A549 (cell line): ENCODE measurements around the gene R3HDM2. TPM values are rescaled to one million over a fixed set of nuclear protein-coding genes. Genes with fewer than 3 reads are reported as not detected.

Source experiments
- ATAC-seq, 2 experiments: fragments of 200-7000 bp in 1 of 2; fragments of >200 bp in 1 of 2; cut with Nextera tagmentation in 1 of 2; cut with Tn5 transposase in 1 of 2; 3 replicates each; pipeline versions ENCODE4 v1.8.0 to v1.9.1; 2018 to 2020; ENCODE audit warnings: mild to moderate bottlenecking in 1 of 2, moderate library complexity in 1 of 2
- CTCF ChIA-PET: fragments of 300-600 bp; sonication (Branson Sonifier 250); formaldehyde crosslinking; extraction: SDS; loops from one replicate; lab custom pipeline; 2021; ENCODE audit warnings: antibody characterized with exemption, inconsistent platforms; lab: Yijun Ruan, JAX
- POLR2A ChIA-PET: fragments of 350-600 bp; formaldehyde crosslinking; extraction: SDS; loops from one replicate; lab custom pipeline; 2021; ENCODE audit warnings: antibody characterized with exemption, inconsistent platforms; lab: Yijun Ruan, JAX
- DNase-seq, 2 experiments: peaks; one replicate each; pipeline versions ENCODE4 v3.0.0 to v3.0.0-alpha.2; 2011 to 2016; ENCODE audit warnings: low read depth in 1 of 2, low spot score in 1 of 2
- FAIRE-seq: peaks from 2 replicates; lab custom pipeline; 2011; peaks lifted over from hg19 to GRCh38; lab: Jason Lieb, UNC
- H3K27ac ChIP-seq, 2 experiments: fragments of >200 bp; sonication (Bioruptor Twin); formaldehyde crosslinking; 3 replicates each; pipeline ENCODE4 v1.5.1; 2016 to 2017
- H3K4me1 ChIP-seq: fragments of >200 bp; sonication (Bioruptor Twin); formaldehyde crosslinking; 3 replicates; pipeline ENCODE4 v1.6.1; 2016
- H3K4me2 ChIP-seq: fragments of >200 bp; sonication (Bioruptor Twin); formaldehyde crosslinking; 3 replicates; pipeline ENCODE4 v1.6.1; 2016
- H3K4me3 ChIP-seq: fragments of >200 bp; sonication (Bioruptor Twin); formaldehyde crosslinking; 3 replicates; pipeline ENCODE4 v1.5.1; 2016
- H3K9me3 ChIP-seq: fragments of >200 bp; sonication (Bioruptor Twin); formaldehyde crosslinking; 3 replicates; pipeline ENCODE4 v1.6.1; 2016
- ATOH8 ChIP-seq: fragments of 250-450 bp; sonication (Bioruptor Pico); IDR thresholded peaks from 2 replicates; pipeline ENCODE4 v1.5.0; 2020; ENCODE audit warnings: low read depth, mild to moderate bottlenecking, moderate library complexity
- CHD4 ChIP-seq: fragments of 200-600 bp; sonication (generic); IDR thresholded peaks from 2 replicates; pipeline ENCODE4 v1.6.1; 2016; ENCODE audit warnings: antibody characterized with exemption, mild to moderate bottlenecking, borderline replicate concordance
- CTCF ChIP-seq: fragments of >200 bp; sonication (Bioruptor Twin); formaldehyde crosslinking; IDR thresholded peaks from 3 replicates; pipeline ENCODE4 v1.5.1; 2016
- GATA3 ChIP-seq: IDR thresholded peaks from 2 replicates; pipeline ENCODE4 v1.6.1; 2012; ENCODE audit warnings: borderline replicate concordance
- HDAC2 ChIP-seq: fragments of 200-600 bp; sonication (generic); IDR thresholded peaks from 2 replicates; pipeline ENCODE4 v1.6.1; 2016
- HOXA7 ChIP-seq: fragments of 250-450 bp; sonication (Bioruptor Pico); IDR thresholded peaks from 2 replicates; pipeline ENCODE4 v1.5.0; 2020; ENCODE audit warnings: mild to moderate bottlenecking, moderate library complexity
- JUN ChIP-seq, 2 experiments: fragments of >200 bp; sonication (Bioruptor Twin); formaldehyde crosslinking; IDR thresholded peaks; 2 replicates in 1 of 2; 3 replicates in 1 of 2; pipeline ENCODE4 v1.6.1; 2016 to 2017
- KDM5A ChIP-seq: fragments of 200-600 bp; sonication (generic); IDR thresholded peaks from 2 replicates; pipeline ENCODE4 v1.6.1; 2016; ENCODE audit warnings: antibody characterized with exemption, mild to moderate bottlenecking
- MAX ChIP-seq: IDR thresholded peaks from 2 replicates; pipeline ENCODE4 v1.6.1; 2012
- NR3C1 ChIP-seq: fragments of >200 bp; sonication (Bioruptor Twin); formaldehyde crosslinking; IDR thresholded peaks from 3 replicates; pipeline ENCODE4 v1.6.1; 2017
- POLR2A ChIP-seq: IDR thresholded peaks from 2 replicates; pipeline ENCODE4 v1.6.1; 2012; ENCODE audit warnings: mild to moderate bottlenecking, low read length
- POLR2AphosphoS2 ChIP-seq: conservative IDR thresholded peaks from 2 replicates; pipeline ENCODE4 v1.6.1; 2012; ENCODE audit warnings: low read length, improper control_type of control experiment, inconsistent platforms
- RAD21 ChIP-seq, 2 experiments: fragments of >200 bp in 1 of 2; sonication (Bioruptor Twin) in 1 of 2; formaldehyde crosslinking in 1 of 2; IDR thresholded peaks in 1 of 2; conservative IDR thresholded peaks in 1 of 2; 2 replicates in 1 of 2; 3 replicates in 1 of 2; pipeline ENCODE4 v1.6.1; 2012 to 2018; ENCODE audit warnings: inconsistent platforms in 1 of 2
- RCOR1 ChIP-seq: fragments of 150-350 bp; IDR thresholded peaks from 2 replicates; pipeline ENCODE4 v1.6.1; 2014; ENCODE audit warnings: antibody characterized with exemption, low read length, low read depth
- SMC3 ChIP-seq: fragments of >200 bp; sonication (Bioruptor Twin); formaldehyde crosslinking; IDR thresholded peaks from 3 replicates; pipeline ENCODE4 v1.6.1; 2018; ENCODE audit warnings: inconsistent platforms
- TP53 ChIP-seq: fragments of 250-450 bp; sonication (Bioruptor Pico); IDR thresholded peaks from 2 replicates; pipeline ENCODE4 v1.5.0; 2021; ENCODE audit warnings: mild to moderate bottlenecking, moderate library complexity
- ZNF302 ChIP-seq: fragments of 250-450 bp; sonication (Bioruptor Pico); IDR thresholded peaks from 2 replicates; pipeline ENCODE4 v1.9.0; 2021; ENCODE audit warnings: inconsistent platforms, mild to moderate bottlenecking, moderate library complexity
- ZSCAN20 ChIP-seq: fragments of 250-450 bp; sonication (Bioruptor Pico); IDR thresholded peaks from 2 replicates; pipeline ENCODE4 v1.8.0; 2022; ENCODE audit warnings: mild to moderate bottlenecking, moderate library complexity
- WGBS: methylation state at CpG from one replicate; pipeline ENCODE4 v1.1.6; 2017; ENCODE audit errors: missing lambda C conversion rate; 5-methylcytosine and 5-hydroxymethylcytosine counted together
- polyA plus RNA-seq, 4 experiments: library from polyadenylated mRNA; depleted of rRNA in 3 of 4; stranded (reverse); fragments of >200 nt; fragmentation: RNase III in 1 of 4; extraction: RNeasy Plus Mini Kit Qiagen cat#74134 plus additional on column Dnase treatment in 1 of 4; gene quantifications; 2 replicates in 3 of 4; 3 replicates in 1 of 4; pipeline ENCODE4 v1.2.3, GENCODE V29; 2011 to 2017
- TF ChIP-seq, protein P1 (sequence below): IDR thresholded peaks from 2 replicates; pipeline ENCODE4 v1.6.1; 2012; ENCODE audit warnings: low read depth, borderline replicate concordance
- TF ChIP-seq, protein P2 (sequence below): fragments of 250-450 bp; sonication (Bioruptor Pico); IDR thresholded peaks from 2 replicates; pipeline ENCODE4 v1.5.0; 2021; ENCODE audit warnings: mild to moderate bottlenecking, moderate library complexity, borderline replicate concordance

The R3HDM2 gene
- polyA plus RNA-seq, 2 of the 4 experiments (the other 2 are of a cell fraction): 14.0 to 30.6 TPM

DNA sequence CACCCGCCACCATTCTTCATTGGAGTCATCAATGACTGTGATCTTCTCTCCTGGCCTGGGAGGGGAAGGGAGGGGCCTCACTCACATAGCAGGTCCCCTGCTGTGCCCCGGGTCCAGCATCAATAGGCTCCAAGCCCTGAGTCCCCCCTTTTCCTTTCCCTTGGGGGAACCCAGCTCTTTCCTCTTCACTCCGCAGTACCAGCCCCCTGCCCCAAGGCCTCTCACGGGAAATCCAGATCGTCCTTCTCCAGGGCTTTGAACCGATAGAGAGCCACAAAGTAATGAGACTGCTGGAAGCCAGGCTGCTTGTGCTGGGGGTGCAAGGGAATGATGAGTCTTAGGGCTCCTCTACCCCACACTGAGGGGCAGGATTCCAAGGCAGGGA, 186.5 kb downstream of the R3HDM2 start:
- Histone ChIP-seq H3K4me3 (no peak overlapping the region), H3K27ac (no peak overlapping the region), H3K4me2 (no peak overlapping the region; the same call in 2 of the 3 replicates), H3K9me3 (no peaks in the 10 kb centered on the region), H3K4me1 (peaks cover 31% of the 10 kb centered on the region; the same call in 2 of the 3 replicates)
- WGBS: 74% methylated on average over 6 of the region's 6 CpGs
- DNase-seq (no peak), FAIRE-seq (no peak), ATAC-seq (no peak)
- ChIA-PET CTCF (interaction anchor here (0.5 to 26.5 kb wide), 24 partner anchors 8 to 242 kb away, joined by 3 to 615 read pairs (median 6); partner anchors contain the start of genes GLI1, INHBE, LRP1-AS and MYO1A), POLR2A (no interaction called here)
- TF ChIP-seq ZNF302 (CRISPR knock-in tag): no peak
- TF ChIP-seq, all 56 proteins: peak for 0

GRCh38 chr12:57243521-57244311, 187.1 kb downstream of the R3HDM2 start:
- CTCF ChIA-PET: interaction anchor here (0.5 to 26.5 kb wide), 50 partner anchors 9 to 275 kb away, joined by 3 to 615 read pairs (median 4); partner anchors contain the start of genes GLI1, INHBE, LRP1-AS and MYO1A
- POLR2A ChIA-PET: interaction anchor here (0.6 to 1.9 kb wide), 4 partner anchors 9 to 556 kb away, joined by 3 to 12 read pairs (median 5); partner anchors contain the start of genes PTGES3 and SHMT2
- Histone ChIP-seq H3K4me1 (peaks cover 31% of the 10 kb centered on the region; the same call in 2 of the 3 replicates), H3K4me3 (peak overlapping the region; percentile 48), H3K27ac (peak overlapping the region; percentile 58 to 80), H3K4me2 (peak overlapping the region; percentile 98), H3K9me3 (no peaks in the 10 kb centered on the region)
- ATAC-seq (peak; percentile 19 to 58; a peak in 5 of 6 replicates), FAIRE-seq (no peak), DNase-seq (peak; percentile 91 to 93)
- WGBS: 19% methylated on average over 38 of the region's 41 CpGs
- TF ChIP-seq HOXA7 (CRISPR knock-in tag) (no peak), MAX (peak; percentile 74; the same call in 1 of the 2 replicates), TP53 (no peak), CTCF (peak; percentile 78), GATA3 (0 out of 2 replicates have a peak, but pooled peaks have one; percentile 18), ZNF302 (CRISPR knock-in tag) (no peak), SMC3 (peak; percentile 48; the same call in 2 of the 3 replicates), JUN (IDR thresholded peaks at IDR 0.05) (no peak; a peak in 1 of 5 replicates), RAD21 (conservative IDR thresholded peaks at IDR 0.05 in 1 of 2, IDR thresholded peaks at IDR 0.05 in 1 of 2) (peak; percentile 64)
- TF ChIP-seq, protein P1, sequence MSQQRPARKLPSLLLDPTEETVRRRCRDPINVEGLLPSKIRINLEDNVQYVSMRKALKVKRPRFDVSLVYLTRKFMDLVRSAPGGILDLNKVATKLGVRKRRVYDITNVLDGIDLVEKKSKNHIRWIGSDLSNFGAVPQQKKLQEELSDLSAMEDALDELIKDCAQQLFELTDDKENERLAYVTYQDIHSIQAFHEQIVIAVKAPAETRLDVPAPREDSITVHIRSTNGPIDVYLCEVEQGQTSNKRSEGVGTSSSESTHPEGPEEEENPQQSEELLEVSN: peak; percentile 41; the same call in 1 of the 2 replicates

GRCh38 chr12:57242691-57243454, 188.0 kb downstream of the R3HDM2 start:
- FAIRE-seq (no peak), DNase-seq (peak; percentile 81 to 82), ATAC-seq (peak; percentile 17 to 20; a peak in 3 of 6 replicates)
- CTCF ChIA-PET: interaction anchor here (0.6 to 26.5 kb wide), 47 partner anchors 9 to 281 kb away, joined by 3 to 615 read pairs (median 4); partner anchors contain the start of genes GLI1, INHBE, NEMP1 and NXPH4
- no peaks in the 10 kb centered on the region for H3K9me3 ChIP-seq
- H3K4me3 ChIP-seq: peak overlapping the region; percentile 48
- POLR2A ChIA-PET: interaction anchor here (0.6 to 1.9 kb wide), 4 partner anchors 10 to 555 kb away, joined by 3 to 12 read pairs (median 5); partner anchors contain the start of genes PTGES3 and SHMT2
- WGBS: 3% methylated on average over 36 of the region's 45 CpGs
- TF ChIP-seq, protein P2, sequence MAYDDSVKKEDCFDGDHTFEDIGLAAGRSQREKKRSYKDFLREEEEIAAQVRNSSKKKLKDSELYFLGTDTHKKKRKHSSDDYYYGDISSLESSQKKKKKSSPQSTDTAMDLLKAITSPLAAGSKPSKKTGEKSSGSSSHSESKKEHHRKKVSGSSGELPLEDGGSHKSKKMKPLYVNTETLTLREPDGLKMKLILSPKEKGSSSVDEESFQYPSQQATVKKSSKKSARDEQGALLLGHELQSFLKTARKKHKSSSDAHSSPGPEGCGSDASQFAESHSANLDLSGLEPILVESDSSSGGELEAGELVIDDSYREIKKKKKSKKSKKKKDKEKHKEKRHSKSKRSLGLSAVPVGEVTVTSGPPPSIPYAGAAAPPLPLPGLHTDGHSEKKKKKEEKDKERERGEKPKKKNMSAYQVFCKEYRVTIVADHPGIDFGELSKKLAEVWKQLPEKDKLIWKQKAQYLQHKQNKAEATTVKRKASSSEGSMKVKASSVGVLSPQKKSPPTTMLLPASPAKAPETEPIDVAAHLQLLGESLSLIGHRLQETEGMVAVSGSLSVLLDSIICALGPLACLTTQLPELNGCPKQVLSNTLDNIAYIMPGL: no peak
- TF ChIP-seq SMC3 (peak; percentile 32; the same call in 2 of the 3 replicates), RAD21 (conservative IDR thresholded peaks at IDR 0.05 in 1 of 2, IDR thresholded peaks at IDR 0.05 in 1 of 2) (peak; percentile 52 to 53; a peak in 4 of 5 replicates), NR3C1 (no peak), RCOR1 (no peak), JUN (IDR thresholded peaks at IDR 0.05) (peak in 1 of 2 experiments; percentile 15; a peak in 1 of 5 replicates), CHD4 (no peak), POLR2A (no peak), CTCF (peak; percentile 73), ATOH8 (no peak), ZSCAN20 (CRISPR knock-in tag) (no peak), KDM5A (no peak), HDAC2 (no peak), POLR2AphosphoS2 (no peak)
- H3K4me2 ChIP-seq: peak overlapping the region; percentile 98
- H3K27ac ChIP-seq: peak overlapping the region; percentile 58 to 80
- H3K4me1 ChIP-seq: peaks cover 31% of the 10 kb centered on the region; the same call in 2 of the 3 replicates
